Measurements from ENCODE around the gene DGKB.

Gene DGKB

GRCh38 chr7:14835384-14835783, 67.2 kb downstream of the DGKB start:
- 96% methylated on average over 5 of the region's 5 CpGs for WGBS
- Histone ChIP-seq H2BK120ac (ENCODE audit: low read depth, low read length) (no peak overlapping the region), H2BK12ac (ENCODE audit: low read length in 2 of 2) (no peak overlapping the region), H2AFZ (ENCODE audit: low read depth, low read length) (no peak overlapping the region), H4K91ac (ENCODE audit: low read length) (no peak overlapping the region), H2BK15ac (ENCODE audit: low read depth, poor library complexity, severe bottlenecking) (no peak overlapping the region), H2AK5ac (ENCODE audit: low read length, severe bottlenecking) (no peak overlapping the region), H3K9ac (ENCODE audit: low read length) (peak overlapping the region; percentile 70), H3K18ac (ENCODE audit: low read depth in 1 of 2, low read length in 2 of 2) (no peak overlapping the region), H3K4ac (ENCODE audit: low read depth in 1 of 2, low read length in 2 of 2) (no peak overlapping the region), H3K14ac (ENCODE audit: low read length in 2 of 2) (no peak overlapping the region), H3K27me3 (ENCODE audit: control insufficient read depth in 1 of 2, insufficient read depth in 1 of 2, low read length in 2 of 2) (no peaks in the 10 kb centered on the region), H2BK5ac (ENCODE audit: low read depth, low read length, poor library complexity, severe bottlenecking) (no peak overlapping the region), H3K36me3 (ENCODE audit: control insufficient read depth in 1 of 2, insufficient read depth in 2 of 2, low read depth in 1 of 2, low read length in 2 of 2) (no peaks in the 10 kb centered on the region), H3K4me1 (ENCODE audit: control insufficient read depth, insufficient read depth, low read depth, low read length) (peaks cover 1% of the 10 kb centered on the region), H3K27ac (ENCODE audit: low read length, poor library complexity, severe bottlenecking) (no peak overlapping the region), H3K4me2 (ENCODE audit: low read length, poor library complexity, severe bottlenecking) (no peak overlapping the region), H3K4me3 (ENCODE audit: insufficient read depth in 1 of 2, low read depth in 1 of 2, low read length in 2 of 2) (no peak overlapping the region), H3K23ac (ENCODE audit: low read length in 2 of 2) (no peak overlapping the region), H4K8ac (ENCODE audit: low read length) (no peak overlapping the region), H3K79me1 (replicated peaks; ENCODE audit: low read length, poor library complexity, severe bottlenecking) (no peaks in the 10 kb centered on the region), H3K9me3 (ENCODE audit: control insufficient read depth, low read length) (no peaks in the 10 kb centered on the region)
- no peak for DNase-seq

GRCh38 chr7:14834883-14835282, 67.7 kb downstream of the DGKB start:
- no peak overlapping the region for H2BK15ac ChIP-seq (ENCODE audit: low read depth, poor library complexity, severe bottlenecking)
- peak overlapping the region; percentile 31 for H2BK5ac ChIP-seq (ENCODE audit: low read depth, low read length, poor library complexity, severe bottlenecking)
- H3K23ac ChIP-seq (ENCODE audit: low read length in 2 of 2): no peak overlapping the region
- H3K27me3 ChIP-seq (ENCODE audit: control insufficient read depth in 1 of 2, insufficient read depth in 1 of 2, low read length in 2 of 2): no peaks in the 10 kb centered on the region
- no peaks in the 10 kb centered on the region for H3K79me1 ChIP-seq (replicated peaks; ENCODE audit: low read length, poor library complexity, severe bottlenecking)
- H2BK12ac ChIP-seq (ENCODE audit: low read length in 2 of 2): no peak overlapping the region
- DNase-seq: no peak
- H3K27ac ChIP-seq (ENCODE audit: low read length, poor library complexity, severe bottlenecking): peak overlapping the region; percentile 61
- H3K14ac ChIP-seq (ENCODE audit: low read length in 2 of 2): no peak overlapping the region
- no peak overlapping the region for H2BK120ac ChIP-seq (ENCODE audit: low read depth, low read length)
- H2AFZ ChIP-seq (ENCODE audit: low read depth, low read length): no peak overlapping the region
- WGBS: no CpG with 5 or more reads among the region's 1 CpG
- no peaks in the 10 kb centered on the region for H3K36me3 ChIP-seq (ENCODE audit: control insufficient read depth in 1 of 2, insufficient read depth in 2 of 2, low read depth in 1 of 2, low read length in 2 of 2)
- H4K91ac ChIP-seq (ENCODE audit: low read length): no peak overlapping the region
- no peak overlapping the region for H4K8ac ChIP-seq (ENCODE audit: low read length)
- H3K4me2 ChIP-seq (ENCODE audit: low read length, poor library complexity, severe bottlenecking): no peak overlapping the region
- H2AK5ac ChIP-seq (ENCODE audit: low read length, severe bottlenecking): no peak overlapping the region
- peaks cover 1% of the 10 kb centered on the region for H3K4me1 ChIP-seq (ENCODE audit: control insufficient read depth, insufficient read depth, low read depth, low read length)
- no peak overlapping the region for H3K4ac ChIP-seq (ENCODE audit: low read depth in 1 of 2, low read length in 2 of 2)
- H3K9ac ChIP-seq (ENCODE audit: low read length): peak overlapping the region; percentile 70
- no peaks in the 10 kb centered on the region for H3K9me3 ChIP-seq (ENCODE audit: control insufficient read depth, low read length)
- peak overlapping the region in 1 of 2 experiments; percentile 40 for H3K4me3 ChIP-seq (ENCODE audit: insufficient read depth in 1 of 2, low read depth in 1 of 2, low read length in 2 of 2)
- H3K18ac ChIP-seq (ENCODE audit: low read depth in 1 of 2, low read length in 2 of 2): no peak overlapping the region

- H3K9ac ChIP-seq (ENCODE audit: low read length): peak overlapping the region; percentile 70
- H3K4me2 ChIP-seq (ENCODE audit: low read length, poor library complexity, severe bottlenecking): no peak overlapping the region
- no peaks in the 10 kb centered on the region for H3K9me3 ChIP-seq (ENCODE audit: control insufficient read depth, low read length)
- no peak overlapping the region for H2BK15ac ChIP-seq (ENCODE audit: low read depth, poor library complexity, severe bottlenecking)
- H3K27ac ChIP-seq (ENCODE audit: low read length, poor library complexity, severe bottlenecking): peak overlapping the region; percentile 22
- no peaks in the 10 kb centered on the region for H3K27me3 ChIP-seq (ENCODE audit: control insufficient read depth in 1 of 2, insufficient read depth in 1 of 2, low read length in 2 of 2)
- H2BK12ac ChIP-seq (ENCODE audit: low read length in 2 of 2): no peak overlapping the region
- no peak overlapping the region for H3K18ac ChIP-seq (ENCODE audit: low read depth in 1 of 2, low read length in 2 of 2)
- H3K36me3 ChIP-seq (ENCODE audit: control insufficient read depth in 1 of 2, insufficient read depth in 2 of 2, low read depth in 1 of 2, low read length in 2 of 2): no peaks in the 10 kb centered on the region
- no peak overlapping the region for H2AK5ac ChIP-seq (ENCODE audit: low read length, severe bottlenecking)
- H2AFZ ChIP-seq (ENCODE audit: low read depth, low read length): no peak overlapping the region
- no peak overlapping the region for H3K14ac ChIP-seq (ENCODE audit: low read length in 2 of 2)
- peak overlapping the region in 1 of 2 experiments; percentile 40 for H3K4me3 ChIP-seq (ENCODE audit: insufficient read depth in 1 of 2, low read depth in 1 of 2, low read length in 2 of 2)
- DNase-seq: no peak
- 100% methylated on average over 3 of the region's 3 CpGs for WGBS
- H3K4me1 ChIP-seq (ENCODE audit: control insufficient read depth, insufficient read depth, low read depth, low read length): peaks cover 1% of the 10 kb centered on the region
- no peak overlapping the region for H2BK120ac ChIP-seq (ENCODE audit: low read depth, low read length)
- no peak overlapping the region for H2BK5ac ChIP-seq (ENCODE audit: low read depth, low read length, poor library complexity, severe bottlenecking)
- no peak overlapping the region for H4K8ac ChIP-seq (ENCODE audit: low read length)
- no peaks in the 10 kb centered on the region for H3K79me1 ChIP-seq (replicated peaks; ENCODE audit: low read length, poor library complexity, severe bottlenecking)
- H3K4ac ChIP-seq (ENCODE audit: low read depth in 1 of 2, low read length in 2 of 2): no peak overlapping the region
- no peak overlapping the region for H3K23ac ChIP-seq (ENCODE audit: low read length in 2 of 2)
- H4K91ac ChIP-seq (ENCODE audit: low read length): no peak overlapping the region
These were observed 68.1 kb downstream of the DGKB start for GRCh38 chr7:14834456-14834855.

GRCh38 chr7:14833707-14834106, 68.8 kb downstream of the DGKB start:
- Histone ChIP-seq H3K79me1 (replicated peaks; ENCODE audit: low read length, poor library complexity, severe bottlenecking) (no peaks in the 10 kb centered on the region), H3K9ac (ENCODE audit: low read length) (peak overlapping the region; percentile 70), H3K27ac (ENCODE audit: low read length, poor library complexity, severe bottlenecking) (no peak overlapping the region), H3K14ac (ENCODE audit: low read length in 2 of 2) (no peak overlapping the region), H3K23ac (ENCODE audit: low read length in 2 of 2) (no peak overlapping the region), H3K4me3 (ENCODE audit: insufficient read depth in 1 of 2, low read depth in 1 of 2, low read length in 2 of 2) (no peak overlapping the region), H3K18ac (ENCODE audit: low read depth in 1 of 2, low read length in 2 of 2) (no peak overlapping the region), H3K4me2 (ENCODE audit: low read length, poor library complexity, severe bottlenecking) (no peak overlapping the region), H4K8ac (ENCODE audit: low read length) (no peak overlapping the region), H2BK120ac (ENCODE audit: low read depth, low read length) (no peak overlapping the region), H2AFZ (ENCODE audit: low read depth, low read length) (no peak overlapping the region), H3K4ac (ENCODE audit: low read depth in 1 of 2, low read length in 2 of 2) (no peak overlapping the region), H3K27me3 (ENCODE audit: control insufficient read depth in 1 of 2, insufficient read depth in 1 of 2, low read length in 2 of 2) (no peaks in the 10 kb centered on the region), H2BK15ac (ENCODE audit: low read depth, poor library complexity, severe bottlenecking) (no peak overlapping the region), H4K91ac (ENCODE audit: low read length) (no peak overlapping the region), H2BK5ac (ENCODE audit: low read depth, low read length, poor library complexity, severe bottlenecking) (no peak overlapping the region), H3K9me3 (ENCODE audit: control insufficient read depth, low read length) (no peaks in the 10 kb centered on the region), H3K4me1 (ENCODE audit: control insufficient read depth, insufficient read depth, low read depth, low read length) (peaks cover 1% of the 10 kb centered on the region), H2BK12ac (ENCODE audit: low read length in 2 of 2) (no peak overlapping the region), H3K36me3 (ENCODE audit: control insufficient read depth in 1 of 2, insufficient read depth in 2 of 2, low read depth in 1 of 2, low read length in 2 of 2) (no peaks in the 10 kb centered on the region), H2AK5ac (ENCODE audit: low read length, severe bottlenecking) (no peak overlapping the region)
- WGBS: 100% methylated on average over 2 of the region's 3 CpGs
- DNase-seq: no peak
